Mesenteric fat pad (tissue), 1 donor: ENCODE measurements around the gene PDPK1. TPM values are rescaled to one million over a fixed set of nuclear protein-coding genes. Genes with fewer than 3 reads are reported as not detected.
A peak's percentile ranks its signal among the peaks of the same experiment; 100 is the strongest.
"Not testable (repeated sequence)": the region's sequence is repeated elsewhere in the genome, so short reads cannot be mapped to it uniquely, and the experiment has no call there.

ENCODE experiments used
- DNase-seq: peaks from one replicate; pipeline ENCODE4 v3.0.0-alpha.2; 2020; ENCODE audit warnings: low spot score
- total RNA-seq: library from RNA; stranded (reverse); fragmentation: NEBNext Ultra II Directional; extraction: Animal tissue kit (Norgen Biotek cat#: 25700); gene quantifications from one replicate; pipeline ENCODE4 v1.2.1, GENCODE V29; 2021
- donor health status: DM: yes; HTN: yes; CAD: no.

Gene PDPK1
- total RNA-seq, 1 donor from 2014 or later, result 43.0 TPM

GRCh38 chr16:2586901-2587480 is 49.2 kb downstream of the PDPK1 start:
- no peak for DNase-seq

DNA sequence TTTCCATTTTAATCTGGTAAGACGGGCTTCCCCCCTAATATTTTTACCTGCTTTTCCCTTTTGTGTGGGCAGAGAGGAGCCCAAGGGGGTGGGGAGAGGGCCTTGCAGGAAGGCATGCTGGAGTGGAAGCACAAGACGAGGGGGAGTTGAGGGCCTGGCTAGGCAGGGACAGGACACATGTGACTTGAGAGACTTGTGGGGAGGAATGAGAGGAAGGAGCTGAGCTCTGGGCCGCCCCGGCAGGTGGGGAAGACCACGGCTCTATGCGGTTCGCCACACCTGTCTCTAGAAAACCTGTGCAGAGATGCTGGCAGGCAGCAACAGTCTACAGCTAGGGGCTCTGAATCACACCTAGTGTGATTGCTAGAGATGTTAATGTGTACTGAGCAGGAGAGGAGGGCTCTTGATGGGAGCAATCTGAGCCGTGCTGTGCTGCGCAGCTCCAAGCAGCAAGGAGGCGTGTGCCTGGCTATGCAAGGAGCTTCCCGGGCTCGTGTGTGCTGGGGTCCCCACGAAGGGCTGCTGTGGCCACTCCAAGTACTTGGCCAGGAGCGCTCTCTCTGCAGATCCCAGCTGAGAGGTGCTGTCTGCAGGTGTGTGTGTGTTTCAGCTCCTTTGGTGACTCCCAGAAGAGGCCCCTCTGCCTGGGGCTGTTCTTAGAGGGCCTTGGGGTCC is 50.2 kb downstream of the PDPK1 start:
- no peak for DNase-seq

DNA sequence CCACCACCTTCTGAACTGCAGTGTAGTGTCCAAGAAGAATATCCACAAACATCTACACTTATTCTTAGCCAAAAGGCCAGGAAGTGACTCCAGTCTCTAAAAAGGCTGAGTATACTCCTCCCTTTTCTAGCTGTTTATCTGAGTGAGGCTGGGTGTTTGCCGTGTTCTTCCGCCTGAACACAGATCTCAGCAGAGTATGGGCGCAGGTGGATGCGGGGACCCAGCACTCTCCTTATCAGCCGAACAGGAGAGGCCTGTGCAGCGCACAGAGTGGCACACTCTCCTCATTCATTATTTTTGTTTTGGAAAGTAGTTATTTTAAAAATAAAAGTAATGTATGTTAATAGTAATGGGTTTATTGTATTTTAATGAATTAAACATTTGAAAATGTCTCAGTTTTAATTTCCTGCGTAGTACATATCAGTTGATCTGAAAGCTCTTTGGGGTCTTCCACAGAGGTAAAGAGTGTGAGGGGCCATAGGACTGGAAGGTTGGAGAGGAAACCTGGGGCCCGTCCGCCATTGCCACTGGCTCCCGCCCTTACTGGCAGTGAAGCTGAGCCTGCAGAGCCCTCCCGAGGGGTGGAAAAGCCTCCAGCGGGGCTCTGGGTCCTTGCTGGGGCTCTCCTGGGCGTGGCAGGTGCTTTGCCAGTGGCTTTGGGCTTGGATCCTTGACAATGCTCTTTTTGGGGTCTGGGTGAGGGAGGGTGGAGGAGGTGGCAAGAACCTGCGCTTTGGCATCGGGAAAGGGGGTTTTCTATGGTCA is 53.8 kb downstream of the PDPK1 start:
- DNase-seq, result no peak

DNA sequence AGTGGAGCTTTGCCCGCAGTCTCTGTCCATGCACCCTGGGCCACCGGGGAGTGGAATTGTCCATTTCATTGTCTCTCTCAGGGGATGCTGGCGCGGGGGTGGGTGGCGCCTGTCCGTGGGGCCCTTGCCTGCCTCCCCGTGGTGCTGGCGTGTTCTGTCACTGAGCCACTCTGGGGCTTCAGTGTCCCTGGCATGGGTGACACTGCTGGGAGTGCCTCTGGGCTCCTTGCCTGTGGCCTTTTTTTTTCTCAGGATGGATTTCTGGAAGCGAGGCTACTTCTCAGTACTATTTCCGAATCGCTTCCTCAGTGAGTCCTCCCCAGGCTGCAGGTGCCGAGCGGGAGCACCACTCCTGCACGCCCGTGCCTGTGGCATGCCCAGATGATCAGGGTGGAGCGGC is 55.0 kb downstream of the PDPK1 start:
- DNase-seq, result no peak

GRCh38 chr16:2595393-2596205 is 57.8 kb downstream of the PDPK1 start:
- DNase-seq, result no peak

GRCh38 chr16:2596747-2597559 is 59.1 kb downstream of the PDPK1 start:
- no peak for DNase-seq

- DNase-seq, result no peak
Observed at GRCh38 chr16:2597560-2597902, 59.7 kb downstream of the PDPK1 start.

DNA sequence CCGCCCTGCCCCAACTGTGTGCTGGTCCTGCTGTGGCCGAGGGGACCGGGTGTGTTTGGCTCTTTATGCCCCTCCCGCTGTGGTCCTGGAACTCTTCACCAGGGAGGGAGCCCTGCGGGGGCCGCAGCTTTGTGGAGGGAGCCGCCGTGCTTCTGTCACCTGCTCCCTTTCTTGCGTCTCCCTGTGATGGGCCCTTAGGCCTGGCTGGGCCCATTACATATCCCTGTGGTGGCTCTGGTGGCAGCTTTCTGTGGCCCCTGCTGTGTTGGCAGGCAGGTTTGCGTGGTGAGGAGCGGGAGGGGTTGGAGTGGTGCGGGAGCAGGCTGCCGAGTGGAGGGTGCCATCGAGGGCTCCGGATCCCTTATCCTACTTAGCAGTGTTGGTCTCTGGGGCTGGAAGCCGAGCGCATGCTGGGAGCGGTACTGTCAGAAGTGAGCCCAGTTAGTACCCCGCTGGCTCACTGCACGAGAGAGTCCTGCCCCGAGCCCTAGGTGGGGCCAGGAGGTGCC is 60.4 kb downstream of the PDPK1 start:
- peak; percentile 73 for DNase-seq

DNA sequence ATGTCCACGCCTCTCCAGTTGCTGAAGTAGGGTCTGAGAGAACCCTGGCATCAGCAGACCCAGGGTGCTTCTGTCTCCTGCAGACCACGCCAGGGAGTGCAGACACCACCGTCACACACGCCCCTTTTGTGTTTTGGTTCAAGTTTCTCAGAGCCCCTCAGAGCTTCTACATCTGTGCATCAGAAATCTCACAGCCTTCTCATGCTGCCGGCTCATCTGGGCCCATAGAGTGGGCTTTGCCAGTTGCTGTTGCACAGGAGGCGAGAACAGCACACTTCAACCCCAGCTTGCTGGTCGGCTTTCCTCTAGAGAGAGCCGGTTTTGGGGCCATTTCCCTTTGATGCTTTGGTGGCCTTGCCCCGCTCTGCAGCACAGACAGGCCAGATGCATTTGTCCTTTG is 60.9 kb downstream of the PDPK1 start:
- DNase-seq, result peak; percentile 67

GRCh38 chr16:2599165-2599564 is 61.3 kb downstream of the PDPK1 start:
- not testable (repeated sequence) for DNase-seq

DNA sequence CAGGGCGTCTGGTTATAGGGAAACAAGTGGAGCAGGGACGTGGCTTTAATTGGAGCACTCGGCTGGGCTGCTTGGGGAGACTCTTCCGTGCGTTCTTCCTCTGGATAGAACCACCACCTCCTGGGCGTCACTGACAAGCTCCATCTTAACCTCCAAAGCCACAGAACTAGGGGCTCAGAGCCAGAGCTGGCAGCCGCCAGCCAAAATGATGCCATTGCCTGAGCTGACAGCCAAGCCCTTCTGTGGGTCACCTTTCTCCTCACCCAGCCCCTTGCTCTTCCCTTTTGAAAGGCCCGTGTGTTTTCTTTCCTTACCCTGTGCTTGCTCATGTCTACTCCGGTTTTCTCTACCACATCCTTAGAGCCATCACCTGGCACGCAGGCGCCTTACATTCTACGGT is 62.0 kb downstream of the PDPK1 start:
- DNase-seq, result peak; percentile 41

DNA sequence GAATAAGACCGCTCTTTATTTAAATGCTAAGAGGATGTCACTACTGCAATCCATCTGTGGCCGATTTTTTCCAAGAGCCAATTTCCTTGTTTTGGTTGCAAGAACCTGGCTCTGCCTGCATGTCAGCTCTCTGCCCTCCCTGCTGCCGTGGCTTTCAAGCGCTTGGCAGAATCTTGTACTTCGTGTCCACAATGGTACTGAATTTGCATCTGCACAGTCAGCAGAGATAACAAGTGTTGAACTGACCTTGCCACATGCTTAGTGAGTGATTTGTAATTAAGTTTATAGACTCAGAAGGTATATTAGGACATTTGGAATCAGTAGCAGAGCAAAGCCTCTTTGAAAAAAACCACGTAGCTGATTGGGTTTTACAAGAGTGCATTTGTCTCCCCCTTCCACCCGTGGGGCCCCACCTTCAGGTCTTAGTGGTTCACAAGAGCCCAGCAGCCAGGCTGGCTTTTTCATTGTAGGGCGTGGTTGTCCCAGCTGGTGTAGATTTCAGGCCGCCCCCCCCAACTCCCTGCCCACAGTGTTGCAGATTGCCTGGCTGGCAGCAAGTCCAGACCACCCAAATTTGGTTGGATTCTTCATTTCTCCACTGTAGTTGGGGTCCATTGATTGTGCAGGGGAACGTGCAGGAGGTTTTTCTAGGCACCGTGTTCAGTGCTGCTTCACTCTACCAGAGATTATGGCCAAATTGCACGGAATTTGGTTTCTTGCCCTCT is 63.6 kb downstream of the PDPK1 start:
- peak; percentile 18 for DNase-seq

DNA sequence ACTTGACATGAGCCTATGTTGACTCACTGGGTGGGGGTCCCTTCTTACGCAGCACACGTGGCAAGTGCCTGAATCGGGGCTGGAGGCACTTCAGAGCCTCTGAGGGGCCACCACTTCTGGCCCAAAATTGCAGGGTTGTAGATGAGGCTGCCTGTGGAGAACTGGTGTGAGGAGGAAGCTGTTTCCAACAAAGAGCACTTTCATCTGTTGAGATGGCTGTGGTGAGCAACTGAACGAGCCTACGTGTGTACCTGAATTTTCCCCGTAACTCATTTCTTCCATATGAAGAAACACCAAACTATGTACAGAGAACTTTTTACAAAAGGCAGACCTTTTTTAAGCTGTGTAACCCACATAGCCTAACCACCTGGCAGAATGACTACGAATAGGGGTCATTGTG is 64.4 kb downstream of the PDPK1 start:
- DNase-seq, result not testable (repeated sequence)

GRCh38 chr16:2603165-2604015 is 65.6 kb downstream of the PDPK1 start:
- DNase-seq, result peak; percentile 97

DNA sequence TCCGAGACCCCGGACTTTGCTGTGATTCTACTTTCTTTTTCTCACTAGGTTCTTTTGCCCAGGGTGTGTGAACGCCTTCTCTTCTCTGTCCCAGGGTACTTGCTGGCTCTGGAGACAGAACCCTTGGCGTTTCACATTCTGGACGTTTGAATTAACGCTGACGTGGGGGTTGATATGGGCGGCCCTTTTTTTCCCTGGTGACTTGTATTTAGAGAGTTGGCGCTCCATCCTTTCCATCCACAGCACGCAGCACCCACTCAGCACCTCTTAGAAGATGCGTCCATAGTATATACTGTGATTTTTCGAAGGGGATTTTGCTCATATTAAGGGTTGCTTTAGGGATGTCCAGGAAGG is 66.2 kb downstream of the PDPK1 start:
- DNase-seq, result not testable (repeated sequence)

GRCh38 chr16:2606820-2607219 is 69.0 kb downstream of the PDPK1 start:
- not testable (repeated sequence) for DNase-seq

DNA sequence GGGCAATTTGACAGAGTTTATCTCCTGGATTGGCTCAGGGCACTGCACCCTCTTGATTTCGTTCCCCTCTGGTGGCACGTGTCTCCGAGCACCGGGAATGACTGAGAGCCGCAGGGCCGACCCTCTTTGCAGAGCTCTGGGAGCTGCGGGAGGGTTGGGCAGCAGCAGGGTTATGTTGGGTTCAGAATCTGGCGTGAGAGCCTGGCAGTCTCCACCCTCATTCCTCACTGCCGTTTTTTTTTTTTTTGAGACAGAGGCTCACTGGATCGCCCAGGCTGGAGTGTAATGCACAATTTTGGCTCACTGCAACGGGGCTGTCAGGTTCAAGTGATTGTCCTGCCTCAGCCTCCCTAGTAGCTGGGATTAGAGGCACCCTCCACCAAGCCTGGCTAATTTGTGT is 71.5 kb downstream of the PDPK1 start:
- not testable (repeated sequence) for DNase-seq

DNA sequence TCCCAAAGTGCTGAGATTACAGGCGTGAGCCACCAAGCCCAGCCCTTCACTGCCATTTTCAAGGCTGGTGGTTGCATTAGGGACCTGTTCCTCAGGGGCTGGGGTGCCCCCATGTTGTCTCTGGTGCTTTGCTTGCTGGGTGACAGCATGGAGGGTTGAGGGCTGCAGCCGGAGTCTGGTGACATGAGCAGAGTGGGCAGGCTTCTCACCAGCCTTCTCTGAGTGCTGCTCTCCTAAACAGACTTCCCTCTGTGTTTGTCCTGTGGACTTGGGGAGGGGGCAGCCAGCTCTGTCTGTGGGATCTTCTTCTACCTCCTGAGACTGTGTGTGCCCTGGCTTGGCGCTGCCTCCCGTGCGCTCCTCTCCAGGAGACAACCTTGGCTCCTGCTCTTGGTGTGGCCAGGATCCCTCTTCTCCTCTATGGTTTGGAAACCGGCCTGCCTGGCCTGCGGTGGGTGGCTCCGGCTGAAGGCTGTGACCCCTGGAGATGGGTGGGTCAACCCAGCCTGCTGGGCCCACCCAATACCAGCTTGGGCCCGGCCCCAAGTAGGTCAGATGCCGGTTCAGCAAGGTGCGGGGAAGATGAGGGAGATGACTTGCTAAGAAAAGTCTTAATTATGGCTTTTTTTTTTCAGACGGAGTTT is 72.1 kb downstream of the PDPK1 start:
- peak; percentile 53 for DNase-seq
